Stimulated activated CD8-positive, alpha-beta memory T cell treated with anti-CD3 and anti-CD28 coated beads, Interleukin-7, amount 100 ng/mL, for 48 hours (primary cell): Measurements from ENCODE around the gene CACNG7.

Source experiments
- DNase-seq, 2 donors: peaks; one replicate each; pipeline ENCODE4 v3.0.0-alpha.2; 2020; ENCODE audit warnings: low read depth in 1 of 2; ENCODE audit errors: extremely low read depth in 1 of 2

The CACNG7 gene

GRCh38 chr19:53877361-53877766, 31.7 kb upstream of the CACNG7 start:
- DNase-seq = no peak

GRCh38 chr19:53878776-53879139, 30.3 kb upstream of the CACNG7 start:
- no peak for DNase-seq

GRCh38 chr19:53879140-53880081, 29.7 kb upstream of the CACNG7 start:
- peak; percentile 73 to 77 for DNase-seq

GRCh38 chr19:53880711-53881481, 28.2 kb upstream of the CACNG7 start:
- no peak for DNase-seq

- no peak for DNase-seq
These were observed 27.3 kb upstream of the CACNG7 start, which contains the start of gene PRKCG for GRCh38 chr19:53881482-53882390. Gene PRKCG (plus strand): TSS chr19:53882197. CDS start chr19:53882495, 298 bp downstream.

GRCh38 chr19:53882391-53883050, 26.6 kb upstream of the CACNG7 start:
- no peak for DNase-seq

GRCh38 chr19:53883231-53883661, 25.8 kb upstream of the CACNG7 start:
- no peak for DNase-seq

GRCh38 chr19:53883741-53884140, 25.3 kb upstream of the CACNG7 start:
- DNase-seq = no peak

- DNase-seq = no peak
These were observed 24.8 kb upstream of the CACNG7 start for GRCh38 chr19:53884256-53884655.

- no peak for DNase-seq
These were observed 24.0 kb upstream of the CACNG7 start for GRCh38 chr19:53885036-53885435.

- DNase-seq = no peak
These were observed 16.6 kb upstream of the CACNG7 start for GRCh38 chr19:53892301-53892980.

- DNase-seq = no peak
These were observed 16.1 kb upstream of the CACNG7 start for GRCh38 chr19:53892981-53893325.

- no peak for DNase-seq
These were observed 14.4 kb upstream of the CACNG7 start for GRCh38 chr19:53894707-53895106.

GRCh38 chr19:53896682-53897081, 12.4 kb upstream of the CACNG7 start:
- no peak for DNase-seq

- no peak for DNase-seq
These were observed 11.6 kb upstream of the CACNG7 start for GRCh38 chr19:53897459-53897858.

GRCh38 chr19:53898166-53898565, 10.9 kb upstream of the CACNG7 start:
- no peak for DNase-seq

GRCh38 chr19:53898636-53899341, 10.3 kb upstream of the CACNG7 start:
- DNase-seq = no peak

- no peak for DNase-seq
These were observed 8.8 kb upstream of the CACNG7 start for GRCh38 chr19:53900191-53900860.
